Fibroblast of the aortic adventitia (primary cell): ENCODE data around the gene NFAT5. TPM values are rescaled to one million over a fixed set of nuclear protein-coding genes. Genes with fewer than 3 reads are reported as not detected.
"Not testable (repeated sequence)": the region's sequence is repeated elsewhere in the genome, so short reads cannot be mapped to it uniquely, and the experiment has no call there.

ENCODE experiments used
- DNase-seq: peaks from one replicate; pipeline ENCODE4 v3.0.0-alpha.2; 2010; ENCODE audit warnings: low read depth
- H3K4me3 ChIP-seq: 2 replicates; pipeline ENCODE4 v1.5.1; 2011; ENCODE audit warnings: low read depth, mild to moderate bottlenecking, control low read depth, low read length, moderate library complexity
- CTCF ChIP-seq: IDR thresholded peaks from 2 replicates; pipeline ENCODE4 v1.5.1; 2011; ENCODE audit warnings: mild to moderate bottlenecking, low read length, control low read depth, inconsistent platforms; ENCODE audit not compliant: insufficient read depth
- total RNA-seq: library from RNA; depleted of rRNA; stranded (reverse); fragments of >200 nt; gene quantifications from 2 replicates; pipeline ENCODE4 v1.2.3, GENCODE V29; 2012; ENCODE audit warnings: low replicate concordance

NFAT5 gene, protein sequence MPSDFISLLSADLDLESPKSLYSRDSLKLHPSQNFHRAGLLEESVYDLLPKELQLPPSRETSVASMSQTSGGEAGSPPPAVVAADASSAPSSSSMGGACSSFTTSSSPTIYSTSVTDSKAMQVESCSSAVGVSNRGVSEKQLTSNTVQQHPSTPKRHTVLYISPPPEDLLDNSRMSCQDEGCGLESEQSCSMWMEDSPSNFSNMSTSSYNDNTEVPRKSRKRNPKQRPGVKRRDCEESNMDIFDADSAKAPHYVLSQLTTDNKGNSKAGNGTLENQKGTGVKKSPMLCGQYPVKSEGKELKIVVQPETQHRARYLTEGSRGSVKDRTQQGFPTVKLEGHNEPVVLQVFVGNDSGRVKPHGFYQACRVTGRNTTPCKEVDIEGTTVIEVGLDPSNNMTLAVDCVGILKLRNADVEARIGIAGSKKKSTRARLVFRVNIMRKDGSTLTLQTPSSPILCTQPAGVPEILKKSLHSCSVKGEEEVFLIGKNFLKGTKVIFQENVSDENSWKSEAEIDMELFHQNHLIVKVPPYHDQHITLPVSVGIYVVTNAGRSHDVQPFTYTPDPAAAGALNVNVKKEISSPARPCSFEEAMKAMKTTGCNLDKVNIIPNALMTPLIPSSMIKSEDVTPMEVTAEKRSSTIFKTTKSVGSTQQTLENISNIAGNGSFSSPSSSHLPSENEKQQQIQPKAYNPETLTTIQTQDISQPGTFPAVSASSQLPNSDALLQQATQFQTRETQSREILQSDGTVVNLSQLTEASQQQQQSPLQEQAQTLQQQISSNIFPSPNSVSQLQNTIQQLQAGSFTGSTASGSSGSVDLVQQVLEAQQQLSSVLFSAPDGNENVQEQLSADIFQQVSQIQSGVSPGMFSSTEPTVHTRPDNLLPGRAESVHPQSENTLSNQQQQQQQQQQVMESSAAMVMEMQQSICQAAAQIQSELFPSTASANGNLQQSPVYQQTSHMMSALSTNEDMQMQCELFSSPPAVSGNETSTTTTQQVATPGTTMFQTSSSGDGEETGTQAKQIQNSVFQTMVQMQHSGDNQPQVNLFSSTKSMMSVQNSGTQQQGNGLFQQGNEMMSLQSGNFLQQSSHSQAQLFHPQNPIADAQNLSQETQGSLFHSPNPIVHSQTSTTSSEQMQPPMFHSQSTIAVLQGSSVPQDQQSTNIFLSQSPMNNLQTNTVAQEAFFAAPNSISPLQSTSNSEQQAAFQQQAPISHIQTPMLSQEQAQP (N-terminal part only)
- total RNA-seq: 16.1 and 53.9 TPM in 2 replicates

DNA sequence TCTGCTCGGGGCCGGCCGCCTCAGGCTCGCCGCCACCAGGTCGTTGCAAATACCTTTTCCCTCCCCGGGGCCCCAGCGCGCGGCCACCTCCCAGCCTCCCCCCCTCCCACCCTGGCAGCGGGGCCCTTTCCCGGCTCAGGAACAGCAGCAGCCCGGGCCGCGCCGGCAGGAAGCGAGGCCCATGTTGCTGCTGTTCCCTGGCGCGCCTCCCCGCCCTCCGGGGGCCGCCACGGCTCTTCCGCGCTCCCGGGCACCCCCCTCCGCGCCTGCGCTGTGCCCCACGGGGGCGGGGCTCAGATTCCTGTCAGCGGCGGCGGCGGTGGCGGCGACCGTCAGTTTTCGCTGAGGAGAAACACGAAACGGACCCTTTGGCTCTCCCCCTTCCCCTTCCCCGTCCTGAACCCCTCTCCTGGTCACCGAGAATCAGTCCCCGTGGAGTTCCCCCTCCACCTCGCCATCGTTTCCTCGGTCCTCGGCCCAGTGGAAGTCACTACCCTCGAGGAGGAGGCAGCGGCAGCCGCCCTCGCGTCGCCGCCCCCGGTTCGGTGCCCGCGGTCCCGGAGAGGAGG is at the start of gene NFAT5:
NFAT5 (plus strand) TSS at position 296 of the 569 bp plus-strand sequence. CDS start 336 bp downstream, outside the sequence.
- peak; percentile 73 for DNase-seq
- no peak for TF ChIP-seq CTCF
- H3K4me3 ChIP-seq: peak within 1 kb of the TSS; percentile 75

GRCh38 chr16:69517914-69518313 is 47.9 kb upstream of the NFAT5 start:
- DNase-seq, H3K4me3 ChIP-seq: not testable (repeated sequence)

GRCh38 chr16:69520413-69520799 is 45.4 kb upstream of the NFAT5 start:
- no peak overlapping the region for H3K4me3 ChIP-seq
- TF ChIP-seq CTCF: no peak
- DNase-seq: no peak

- no peak for TF ChIP-seq CTCF
- no peak overlapping the region for H3K4me3 ChIP-seq
- peak; percentile 46 for DNase-seq
These were observed 44.8 kb upstream of the NFAT5 start for GRCh38 chr16:69520800-69521602.

GRCh38 chr16:69522041-69522578 is 43.7 kb upstream of the NFAT5 start:
- no peak for DNase-seq
- TF ChIP-seq CTCF: no peak
- no peak overlapping the region for H3K4me3 ChIP-seq

DNA sequence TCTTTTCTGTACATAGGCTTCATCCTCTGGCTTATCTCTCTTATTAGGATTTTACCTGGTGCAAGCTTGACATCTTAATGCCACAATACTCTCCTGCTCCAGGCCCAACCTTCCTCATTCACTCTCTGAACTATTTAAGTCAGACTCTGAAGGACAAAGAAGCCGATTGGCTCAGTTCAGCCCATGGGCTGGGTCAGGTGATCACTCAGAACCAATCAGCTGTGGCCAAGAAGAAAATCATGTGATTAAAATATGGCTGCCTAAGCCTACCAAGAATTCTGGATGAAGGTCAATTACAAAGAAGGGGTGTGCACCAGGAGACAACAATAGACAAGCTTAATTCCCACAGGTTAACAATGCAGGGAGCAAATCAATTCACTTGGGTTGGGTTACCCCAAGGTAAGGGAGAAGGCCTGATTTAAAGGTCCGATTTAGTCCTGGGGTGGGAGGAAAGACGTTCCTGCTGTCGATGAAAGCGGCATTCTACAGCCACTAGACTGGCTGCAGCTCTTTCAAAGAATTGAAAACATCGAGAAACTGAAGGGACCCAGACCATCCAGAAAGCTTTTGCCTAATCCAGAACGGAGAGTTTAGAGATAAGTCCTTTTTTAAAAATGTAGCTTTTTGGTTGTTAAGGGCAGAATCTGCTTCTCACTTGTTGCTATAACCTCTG is 42.9 kb upstream of the NFAT5 start:
- no peak overlapping the region for H3K4me3 ChIP-seq
- DNase-seq: no peak
- no peak for TF ChIP-seq CTCF
